Fibroblast of lung (primary cell): Measurements from ENCODE around the gene VAMP3. TPM values are rescaled to one million over a fixed set of nuclear protein-coding genes. Genes with fewer than 3 reads are reported as not detected.

Source experiments
- DNase-seq, 2 donors: peaks; one replicate each; pipeline versions ENCODE4 v3.0.0 to v3.0.0-alpha.2; 2010; ENCODE audit warnings: low read depth in 2 of 2
- H2AFZ ChIP-seq: 2 replicates; pipeline ENCODE4 v1.5.1; 2012; ENCODE audit warnings: low read length, control low read depth, inconsistent platforms
- H3K27ac ChIP-seq: 2 replicates; pipeline ENCODE4 v1.5.1; 2011; ENCODE audit warnings: low read length, control low read depth; ENCODE audit not compliant: insufficient read depth
- H3K27me3 ChIP-seq: 2 replicates; pipeline ENCODE4 v1.5.1; 2011; ENCODE audit warnings: mild to moderate bottlenecking, low read length; ENCODE audit not compliant: control insufficient read depth, insufficient read depth
- H3K36me3 ChIP-seq: 2 replicates; pipeline ENCODE4 v1.5.1; 2011; ENCODE audit warnings: low read length; ENCODE audit not compliant: control insufficient read depth, insufficient read depth
- H3K4me1 ChIP-seq: 2 replicates; pipeline ENCODE4 v1.5.1; 2011; ENCODE audit warnings: low read length; ENCODE audit not compliant: control insufficient read depth, insufficient read depth; ENCODE audit errors: extremely low read depth
- H3K4me2 ChIP-seq: 2 replicates; pipeline ENCODE4 v1.5.1; 2011; ENCODE audit warnings: low read length, control low read depth; ENCODE audit not compliant: insufficient read depth; ENCODE audit errors: extremely low read depth
- H3K4me3 ChIP-seq, 4 experiments: fragments of 200-600 bp in 1 of 4; sonication (generic) in 1 of 4; replicated peaks in 1 of 4; 2 replicates each; pipeline ENCODE4 v1.5.1; 2011 to 2016; ENCODE audit warnings: low read length in 4 of 4, low read depth in 3 of 4, mild to moderate bottlenecking in 3 of 4, control low read depth in 2 of 4, inconsistent platforms in 1 of 4, mixed read lengths in 1 of 4; ENCODE audit not compliant: insufficient read depth in 1 of 4; ENCODE audit errors: control extremely low read depth in 1 of 4
- H3K79me2 ChIP-seq: 2 replicates; pipeline ENCODE4 v1.5.1; 2012; ENCODE audit warnings: mild to moderate bottlenecking, low read length, inconsistent platforms; ENCODE audit not compliant: control insufficient read depth, insufficient read depth
- H3K9ac ChIP-seq: 2 replicates; pipeline ENCODE4 v1.5.1; 2011; ENCODE audit warnings: mild to moderate bottlenecking, low read length, control low read depth; ENCODE audit not compliant: insufficient read depth
- H3K9me3 ChIP-seq: 2 replicates; pipeline ENCODE4 v1.5.1; 2012; ENCODE audit warnings: low read depth, low read length; ENCODE audit not compliant: control insufficient read depth, insufficient read depth
- H4K20me1 ChIP-seq: 2 replicates; pipeline ENCODE4 v1.5.1; 2011; ENCODE audit warnings: low read length; ENCODE audit not compliant: control insufficient read depth, insufficient read depth; ENCODE audit errors: extremely low read depth
- EZH2 ChIP-seq: IDR thresholded peaks from 2 replicates; pipeline ENCODE4 v1.5.1; 2012; ENCODE audit warnings: low read length, control low read depth, mild to moderate bottlenecking; ENCODE audit errors: missing control alignments
- polyA plus RNA-seq, 2 donors: library from polyadenylated mRNA; depleted of rRNA in 1 of 2; stranded (reverse) in 1 of 2; unstranded in 1 of 2; fragments of >200 nt; gene quantifications; 2 replicates each; pipeline ENCODE4 v1.2.1, GENCODE V29; 2011 to 2012; ENCODE audit warnings: missing spikeins in 1 of 2
- total RNA-seq: library from RNA; depleted of rRNA; stranded (reverse); fragments of >200 nt; gene quantifications from 2 replicates; pipeline ENCODE4 v1.2.1, GENCODE V29; 2014
- TF ChIP-seq, protein P1 (sequence below), 2 donors: IDR thresholded peaks in 1 of 2; conservative IDR thresholded peaks in 1 of 2; 1 replicate in 1 of 2; 2 replicates in 1 of 2; pipeline ENCODE4 v1.5.1; 2011 to 2012; ENCODE audit warnings: low read length in 2 of 2, control low read depth in 1 of 2, inconsistent platforms in 1 of 2, low read depth in 1 of 2, mild to moderate bottlenecking in 1 of 2

The VAMP3 gene
- total and polyA plus RNA-seq, 2 donors (not counting 1 experiment from before 2014, with no cell fraction given), result 106 to 257 TPM

DNA sequence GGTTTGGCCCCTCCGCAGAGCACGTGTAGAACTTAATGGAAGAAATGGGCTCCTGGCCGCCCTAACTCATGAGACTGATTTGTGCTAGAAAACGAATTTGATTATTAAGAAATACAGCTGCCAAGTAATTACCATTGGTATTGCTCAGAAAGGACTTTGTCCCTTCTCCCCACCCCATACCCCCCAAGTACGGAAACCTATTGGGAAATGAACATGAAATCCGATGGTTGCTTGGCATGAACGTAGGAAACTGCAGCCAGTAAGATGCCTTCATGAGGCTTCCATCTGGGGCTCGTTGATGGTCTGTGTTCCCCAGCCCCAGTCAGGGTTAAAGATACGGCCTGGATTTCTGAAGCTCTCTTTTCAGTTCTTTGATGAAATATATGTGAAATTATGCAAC, 34.4 kb downstream of the VAMP3 start:
- no peaks in the 10 kb centered on the region for H4K20me1 ChIP-seq
- no peak for TF ChIP-seq EZH2
- TF ChIP-seq, protein P1, sequence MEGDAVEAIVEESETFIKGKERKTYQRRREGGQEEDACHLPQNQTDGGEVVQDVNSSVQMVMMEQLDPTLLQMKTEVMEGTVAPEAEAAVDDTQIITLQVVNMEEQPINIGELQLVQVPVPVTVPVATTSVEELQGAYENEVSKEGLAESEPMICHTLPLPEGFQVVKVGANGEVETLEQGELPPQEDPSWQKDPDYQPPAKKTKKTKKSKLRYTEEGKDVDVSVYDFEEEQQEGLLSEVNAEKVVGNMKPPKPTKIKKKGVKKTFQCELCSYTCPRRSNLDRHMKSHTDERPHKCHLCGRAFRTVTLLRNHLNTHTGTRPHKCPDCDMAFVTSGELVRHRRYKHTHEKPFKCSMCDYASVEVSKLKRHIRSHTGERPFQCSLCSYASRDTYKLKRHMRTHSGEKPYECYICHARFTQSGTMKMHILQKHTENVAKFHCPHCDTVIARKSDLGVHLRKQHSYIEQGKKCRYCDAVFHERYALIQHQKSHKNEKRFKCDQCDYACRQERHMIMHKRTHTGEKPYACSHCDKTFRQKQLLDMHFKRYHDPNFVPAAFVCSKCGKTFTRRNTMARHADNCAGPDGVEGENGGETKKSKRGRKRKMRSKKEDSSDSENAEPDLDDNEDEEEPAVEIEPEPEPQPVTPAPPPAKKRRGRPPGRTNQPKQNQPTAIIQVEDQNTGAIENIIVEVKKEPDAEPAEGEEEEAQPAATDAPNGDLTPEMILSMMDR (conservative IDR thresholded peaks at IDR 0.05 in 1 of 2, IDR thresholded peaks at IDR 0.05 in 1 of 2; ENCODE audit: low read depth in 1 of 2, low read length in 2 of 2), result no peak
- no peak for DNase-seq
- H2AFZ ChIP-seq, result no peak overlapping the region
- no peaks in the 10 kb centered on the region for H3K9me3 ChIP-seq
- H3K9ac ChIP-seq, result no peak overlapping the region
- no peaks in the 10 kb centered on the region for H3K79me2 ChIP-seq
- no peaks in the 10 kb centered on the region for H3K27me3 ChIP-seq
- no peak overlapping the region for H3K4me2 ChIP-seq
- H3K4me1 ChIP-seq, result peaks cover 2% of the 10 kb centered on the region
- H3K27ac ChIP-seq, result no peak overlapping the region
- H3K36me3 ChIP-seq, result peaks cover 2% of the 10 kb centered on the region
- H3K4me3 ChIP-seq, result no peak overlapping the region

DNA sequence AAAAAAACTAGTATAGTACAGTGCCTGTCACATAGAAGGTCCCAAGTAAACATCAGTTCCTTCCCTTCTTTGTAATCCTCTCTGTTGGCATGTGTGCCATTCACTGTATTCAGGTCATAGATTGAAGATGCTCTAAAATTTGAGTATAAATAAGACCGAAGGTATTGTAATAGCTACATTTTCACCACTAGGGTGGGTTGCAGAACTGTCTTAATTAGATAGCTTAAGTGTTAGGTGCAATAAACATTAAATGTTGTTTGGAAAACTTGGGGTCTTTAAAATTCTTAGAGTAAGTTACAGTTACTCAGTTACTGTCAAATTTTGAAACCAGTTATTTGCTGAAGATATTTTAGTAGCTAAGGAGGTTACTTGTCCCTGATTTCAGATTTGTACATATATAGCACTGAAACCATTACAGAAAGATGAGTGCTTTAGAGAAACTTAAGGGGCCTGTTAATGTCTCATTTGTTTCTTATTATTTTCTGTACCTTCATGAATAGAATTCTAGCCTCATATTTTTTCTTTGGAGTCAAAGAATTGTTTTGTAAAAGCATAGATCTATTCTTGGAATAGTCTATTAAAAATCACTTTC, 37.3 kb downstream of the VAMP3 start:
- Histone ChIP-seq H2AFZ (no peak overlapping the region), H3K9me3 (no peaks in the 10 kb centered on the region), H3K9ac (no peak overlapping the region), H3K27me3 (no peaks in the 10 kb centered on the region), H3K4me1 (peaks cover 2% of the 10 kb centered on the region), H3K4me2 (no peak overlapping the region), H3K36me3 (peaks cover 4% of the 10 kb centered on the region), H4K20me1 (no peaks in the 10 kb centered on the region), H3K4me3 (no peak overlapping the region), H3K27ac (no peak overlapping the region), H3K79me2 (no peaks in the 10 kb centered on the region)
- TF ChIP-seq EZH2, result no peak
- TF ChIP-seq, protein P1 (conservative IDR thresholded peaks at IDR 0.05 in 1 of 2, IDR thresholded peaks at IDR 0.05 in 1 of 2; ENCODE audit: low read depth in 1 of 2, low read length in 2 of 2), result peak; percentile 31 to 52
- DNase-seq, result peak; percentile 42 to 74

DNA sequence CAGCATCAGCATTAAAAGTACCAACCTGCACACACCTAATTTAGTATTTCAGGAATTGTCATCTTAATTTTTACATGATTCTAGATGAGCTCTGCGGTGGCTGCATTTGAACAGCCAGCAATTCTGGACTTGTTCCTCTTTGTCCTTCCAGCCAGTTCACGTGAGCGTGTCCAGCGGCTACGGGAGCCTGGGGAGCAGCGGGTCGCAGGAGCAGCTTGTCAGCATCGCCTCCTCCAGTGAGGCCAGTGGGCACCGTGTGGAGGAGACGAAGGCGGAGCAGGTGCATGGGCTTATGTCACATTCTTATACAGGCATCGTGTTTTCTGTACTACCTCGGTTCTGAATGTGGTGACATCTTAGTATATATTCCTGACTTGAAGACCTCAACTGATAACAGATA, 38.6 kb downstream of the VAMP3 start:
- DNase-seq, result no peak
- H3K9me3 ChIP-seq, result no peaks in the 10 kb centered on the region
- H3K4me2 ChIP-seq, result no peak overlapping the region
- H3K36me3 ChIP-seq, result peaks cover 4% of the 10 kb centered on the region
- TF ChIP-seq, protein P1 (conservative IDR thresholded peaks at IDR 0.05 in 1 of 2, IDR thresholded peaks at IDR 0.05 in 1 of 2; ENCODE audit: low read depth in 1 of 2, low read length in 2 of 2), result no peak
- no peak for TF ChIP-seq EZH2
- no peaks in the 10 kb centered on the region for H4K20me1 ChIP-seq
- H2AFZ ChIP-seq, result no peak overlapping the region
- H3K27me3 ChIP-seq, result no peaks in the 10 kb centered on the region
- H3K9ac ChIP-seq, result no peak overlapping the region
- no peak overlapping the region for H3K4me3 ChIP-seq
- no peak overlapping the region for H3K27ac ChIP-seq
- H3K79me2 ChIP-seq, result no peaks in the 10 kb centered on the region
- peaks cover 2% of the 10 kb centered on the region for H3K4me1 ChIP-seq
